GM04504 (cell line): ENCODE results near the gene PCBP3.
"Not testable (repeated sequence)": the region's sequence is repeated elsewhere in the genome, so short reads cannot be mapped to it uniquely, and the experiment has no call there.

Experiments
- DNase-seq: peaks from one replicate; pipeline ENCODE4 v3.0.0-alpha.2; 2012; ENCODE audit warnings: low read depth

The PCBP3 gene

DNA sequence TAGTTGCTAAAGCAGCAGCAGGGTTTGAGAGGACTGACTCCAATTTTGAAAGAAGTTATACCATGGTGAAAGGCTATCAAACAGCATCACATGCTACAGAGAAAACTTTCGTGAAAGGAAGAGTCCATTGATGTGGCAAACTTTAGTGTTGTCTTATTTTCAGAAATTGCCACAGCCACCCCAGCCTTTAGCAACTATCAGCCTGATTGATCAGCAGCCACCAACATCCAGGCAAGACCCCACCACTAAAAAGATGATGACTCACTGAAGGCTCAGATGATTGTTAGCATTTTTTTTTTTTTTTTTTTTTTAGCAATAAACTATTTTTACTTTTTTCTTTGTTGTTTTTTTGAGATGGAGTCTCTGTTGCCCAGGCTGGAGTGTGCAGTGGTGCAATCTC is 35.3 kb downstream of the PCBP3 start:
- DNase-seq, result not testable (repeated sequence)

DNA sequence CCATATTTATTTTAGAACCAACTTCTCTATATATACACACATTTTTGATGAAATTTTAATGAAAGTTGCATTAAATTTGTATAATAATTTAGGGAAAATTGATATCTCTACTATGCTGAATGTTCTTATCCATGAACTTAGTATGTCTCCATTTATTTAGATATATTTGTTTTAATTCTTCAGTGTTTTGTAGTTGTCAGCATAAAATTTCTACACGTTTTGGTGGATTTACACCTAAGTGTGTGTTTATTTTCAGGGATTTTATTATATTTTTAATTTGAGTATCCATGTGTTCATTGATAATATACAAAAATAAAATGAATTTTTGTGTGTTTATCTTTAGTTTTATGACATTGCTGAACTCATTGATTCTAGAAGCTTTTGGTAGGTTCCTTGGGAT is 36.7 kb downstream of the PCBP3 start:
- no peak for DNase-seq

DNA sequence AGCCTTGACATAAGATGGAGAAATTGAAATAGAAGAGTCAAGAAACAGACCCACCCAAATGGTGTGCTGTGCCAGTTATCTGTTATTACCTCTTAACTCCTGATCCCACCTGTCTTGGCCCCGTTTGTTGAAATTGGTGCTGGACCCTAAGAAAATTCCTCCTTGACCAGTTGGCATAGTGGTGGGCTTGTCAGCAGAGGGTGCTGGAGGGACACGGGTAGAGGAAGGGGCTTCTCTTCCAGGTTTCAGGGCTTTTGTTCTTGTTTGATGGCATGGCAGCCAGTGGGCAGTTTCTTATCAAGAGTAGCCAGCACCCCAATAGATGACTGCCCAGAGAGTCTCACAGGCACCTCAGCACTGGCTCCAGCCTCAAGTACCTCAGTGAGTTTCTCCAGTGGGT is 51.6 kb downstream of the PCBP3 start:
- no peak for DNase-seq

DNA sequence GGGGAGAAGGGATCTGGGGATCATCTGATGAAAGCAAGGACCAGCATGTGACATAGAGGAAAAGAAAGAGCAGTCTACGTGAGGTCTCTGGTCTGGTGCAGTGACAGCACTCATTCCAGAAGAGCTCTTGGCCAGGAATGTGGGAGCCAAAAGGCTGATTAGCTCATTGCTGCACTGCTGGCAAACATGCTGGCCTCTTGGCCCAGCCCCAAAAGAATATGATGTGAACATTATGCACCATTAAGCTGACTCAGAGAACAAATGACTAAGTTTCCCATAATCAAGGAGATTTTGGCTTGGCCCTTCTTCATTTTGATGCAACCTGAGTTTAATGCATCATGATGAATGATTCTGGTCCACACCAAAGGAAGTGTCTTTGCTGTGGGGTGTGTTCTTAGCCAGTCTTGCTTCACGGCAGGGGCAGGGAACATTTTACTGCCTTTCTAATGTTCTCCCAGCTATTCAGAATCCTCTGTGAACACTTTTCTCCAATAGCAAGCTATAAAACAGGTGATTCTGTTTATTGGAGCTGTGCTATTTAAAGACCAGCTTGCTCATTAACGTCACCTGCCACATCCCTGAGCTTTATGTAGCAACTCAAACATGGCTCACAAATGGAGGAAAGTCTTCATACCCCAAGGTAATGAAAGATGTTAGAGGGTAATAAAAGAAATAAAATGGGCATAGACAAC is 55.1 kb downstream of the PCBP3 start:
- peak; percentile 98 for DNase-seq

DNA sequence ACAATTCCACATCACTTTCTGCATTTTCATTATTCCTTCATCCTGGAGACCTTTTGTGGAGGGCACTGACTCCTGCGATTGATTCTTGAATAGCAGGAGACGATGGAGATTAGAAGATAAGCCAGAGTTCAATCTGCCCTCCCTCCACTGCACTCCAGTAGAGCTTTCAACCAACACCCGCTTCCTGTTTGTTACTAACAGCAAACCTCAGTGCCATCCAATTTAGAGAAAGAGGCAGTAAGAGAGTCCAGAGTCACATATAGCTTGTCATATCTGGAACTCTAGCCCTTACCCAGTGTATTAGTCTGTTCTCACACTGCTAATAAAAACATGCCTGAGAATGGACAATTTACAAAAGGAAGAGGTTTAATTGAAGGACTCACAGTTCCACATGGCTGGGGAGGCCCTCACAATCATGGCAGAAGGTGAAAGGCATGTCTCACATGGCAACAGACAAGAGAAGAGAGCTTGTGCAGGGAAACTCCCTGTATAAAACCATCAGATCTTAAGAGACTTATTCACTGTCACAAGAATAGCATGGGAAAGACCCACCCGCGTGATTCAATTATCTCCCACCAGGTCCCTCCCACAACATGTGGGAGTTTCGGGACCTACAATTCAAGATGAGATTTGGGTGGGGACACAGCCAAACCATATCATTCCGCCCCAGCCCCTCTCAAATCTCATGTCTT is 55.9 kb downstream of the PCBP3 start:
- no peak for DNase-seq

DNA sequence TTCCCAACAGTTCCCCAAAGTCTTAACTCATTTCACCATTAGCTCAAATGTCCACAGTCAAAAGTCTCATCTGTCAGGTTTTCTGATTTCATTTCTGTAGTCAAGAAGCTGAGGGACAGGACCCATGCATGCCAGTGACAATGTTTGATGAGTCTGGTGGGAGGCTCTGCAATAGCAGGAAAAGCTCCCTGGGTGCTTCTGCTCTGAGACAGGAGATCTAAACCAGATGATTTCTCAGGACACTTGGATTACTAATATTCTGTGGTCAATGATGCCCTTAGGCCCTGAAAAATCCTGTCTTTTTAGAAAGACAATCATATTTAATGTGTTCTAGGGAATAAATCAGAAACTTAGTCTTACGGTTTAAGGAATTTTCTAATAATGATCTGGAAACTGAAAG is 56.4 kb downstream of the PCBP3 start:
- DNase-seq, result peak; percentile 55

DNA sequence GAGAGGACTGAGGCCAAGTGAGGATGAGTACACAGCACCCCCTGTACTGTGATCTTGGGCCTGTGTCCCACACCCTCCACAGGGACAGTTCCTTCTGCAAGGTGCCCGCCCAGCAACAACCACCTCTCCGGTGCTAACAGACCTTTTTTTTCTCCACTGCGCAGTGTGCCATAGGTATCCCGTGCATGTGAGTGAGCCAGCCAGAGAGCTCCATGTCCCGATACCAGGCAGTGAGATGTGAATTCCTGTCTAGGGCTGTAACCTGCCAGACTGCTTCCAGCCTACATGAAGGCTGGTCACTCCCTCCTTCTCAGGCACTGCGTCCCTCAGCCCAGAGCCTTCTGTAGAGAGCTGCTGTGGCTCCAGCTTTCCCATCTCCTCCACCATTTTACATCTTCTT is 56.9 kb downstream of the PCBP3 start:
- DNase-seq, result no peak

DNA sequence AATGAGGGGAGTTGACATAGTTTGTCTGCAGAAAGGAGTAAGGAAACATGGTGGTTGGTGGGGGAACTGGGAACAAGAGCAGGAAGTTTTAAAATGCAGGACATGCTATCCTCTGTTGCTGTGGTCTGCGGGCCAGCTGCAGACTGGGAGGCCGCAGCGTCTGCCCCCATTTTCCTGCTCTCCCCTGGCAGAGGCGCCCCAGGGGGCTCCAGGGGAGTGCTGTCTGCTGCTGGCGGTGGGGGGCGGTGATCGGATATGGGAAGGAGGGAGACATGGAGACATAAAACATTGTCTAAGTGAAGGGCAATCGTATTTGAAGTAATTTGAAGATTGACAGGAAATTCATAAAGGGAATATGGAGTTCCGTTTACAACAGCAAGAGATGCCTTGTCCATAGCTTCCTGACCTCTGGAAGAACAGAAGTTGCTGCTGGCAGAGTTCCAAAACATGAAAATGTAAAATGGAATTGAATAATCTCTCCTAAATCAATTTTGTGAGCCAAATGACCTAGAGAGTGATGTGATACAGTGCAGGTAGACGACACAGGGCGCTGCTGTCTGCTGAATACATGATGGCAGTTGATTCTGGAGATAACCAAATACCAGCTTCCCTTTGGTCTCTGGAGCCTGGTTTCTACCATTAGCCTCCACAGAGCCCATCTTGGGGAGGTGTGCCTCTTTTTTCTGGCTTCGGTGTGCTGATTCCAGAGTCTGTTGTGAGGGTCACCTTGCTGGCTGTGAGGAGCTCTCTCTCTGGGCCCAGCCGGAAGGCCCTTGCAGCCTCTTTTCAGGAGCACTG is 61.0 kb downstream of the PCBP3 start:
- DNase-seq, result no peak

DNA sequence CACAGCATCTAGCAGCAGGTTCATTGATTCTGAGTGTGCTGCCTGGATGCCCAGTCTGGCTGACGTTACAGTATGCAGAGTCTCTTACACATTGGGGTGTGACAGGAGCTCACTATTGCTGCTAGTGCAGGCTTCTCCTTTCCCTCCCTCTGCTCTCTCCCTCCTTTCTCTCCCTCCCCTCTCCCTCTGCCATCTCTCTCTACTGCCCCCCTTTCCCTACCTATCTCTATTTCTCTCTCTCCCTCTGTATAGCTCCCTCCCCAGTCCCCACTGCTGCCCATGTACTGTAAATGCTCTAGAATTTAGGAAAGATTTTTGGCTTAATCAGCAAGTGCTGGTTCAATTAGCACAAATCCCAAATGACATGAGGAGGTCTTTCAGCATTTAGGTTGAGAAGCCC is 62.8 kb downstream of the PCBP3 start:
- no peak for DNase-seq

DNA sequence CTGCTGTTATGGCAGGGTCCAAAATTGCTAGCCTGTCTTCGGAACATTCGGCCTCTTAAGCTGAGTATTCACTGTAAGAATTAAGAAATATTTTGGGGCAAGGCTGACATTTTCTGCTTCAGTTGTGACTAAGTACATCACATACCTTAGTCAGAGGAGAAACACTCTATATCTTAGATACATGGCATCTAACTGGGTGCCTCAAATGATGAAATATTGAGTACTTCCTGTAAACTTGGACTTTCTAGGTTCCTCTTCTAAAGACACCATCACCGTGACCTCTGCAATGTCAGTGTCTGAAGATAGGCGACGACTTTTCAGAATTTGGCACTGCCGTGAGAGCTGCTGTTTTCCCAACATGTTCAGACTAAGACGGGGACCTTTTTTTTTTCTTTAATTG is 65.6 kb downstream of the PCBP3 start:
- no peak for DNase-seq

DNA sequence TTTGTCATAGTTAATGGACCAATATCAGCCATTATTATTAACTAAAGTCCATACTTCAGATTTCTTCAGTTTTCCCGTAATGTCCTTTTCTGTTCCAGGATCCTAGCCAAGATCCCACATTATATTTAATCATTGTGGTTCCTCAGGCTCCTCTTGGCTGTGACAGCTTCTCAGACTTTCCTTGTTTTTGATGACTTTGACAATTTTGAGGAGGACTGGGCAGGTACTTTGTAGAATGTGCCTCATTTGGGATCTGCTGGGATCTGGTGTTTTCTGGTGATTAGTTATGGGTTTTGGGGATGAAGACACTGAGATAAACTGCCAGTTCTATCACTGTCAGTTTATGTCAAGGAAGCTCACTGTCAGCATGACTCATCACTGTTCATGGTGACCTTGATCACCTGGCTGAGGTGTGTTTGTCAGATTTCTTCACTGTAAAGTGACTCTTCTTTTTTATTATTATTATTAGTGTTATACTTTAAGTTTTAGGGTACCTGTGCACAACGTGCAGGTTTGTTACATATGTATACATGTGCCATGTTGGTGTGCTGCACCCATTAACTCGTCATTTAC is 66.3 kb downstream of the PCBP3 start:
- no peak for DNase-seq

DNA sequence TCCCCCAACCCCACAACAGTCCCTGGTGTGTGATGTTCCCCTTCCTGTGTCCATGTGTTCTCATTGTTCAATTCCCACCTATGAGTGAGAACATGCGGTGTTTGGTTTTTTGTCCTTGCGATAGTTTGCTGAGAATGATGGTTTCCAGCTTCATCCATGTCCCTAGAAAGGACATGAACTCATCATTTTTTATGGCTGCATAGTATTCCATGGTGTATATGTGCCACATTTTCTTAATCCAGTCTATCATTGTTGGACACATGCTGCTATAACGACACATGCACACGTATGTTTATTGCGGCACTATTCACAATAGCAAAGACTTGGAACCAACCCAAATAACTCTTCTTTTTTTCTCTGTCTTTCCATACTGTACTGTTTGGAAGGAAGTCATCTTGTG is 66.8 kb downstream of the PCBP3 start:
- not testable (repeated sequence) for DNase-seq

DNA sequence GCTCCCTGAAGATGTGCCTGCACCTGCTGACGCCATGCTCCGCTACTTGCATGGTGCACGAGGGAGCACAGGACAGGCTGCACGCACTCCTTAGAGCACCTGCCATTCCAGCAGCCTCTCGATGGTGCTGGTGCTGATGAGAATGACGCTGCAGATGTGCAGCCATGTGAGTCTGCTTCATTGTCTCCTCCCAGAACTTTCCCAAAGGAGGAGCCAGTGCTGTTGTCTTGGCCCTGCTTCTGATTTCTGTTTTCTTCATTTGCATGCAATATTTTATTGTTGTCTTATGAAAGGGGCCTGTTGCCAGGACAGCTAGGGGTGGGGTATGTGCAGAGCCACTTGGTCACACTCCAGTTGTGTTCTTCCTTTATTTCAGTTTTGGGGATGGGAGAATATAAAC is 70.1 kb downstream of the PCBP3 start:
- no peak for DNase-seq

DNA sequence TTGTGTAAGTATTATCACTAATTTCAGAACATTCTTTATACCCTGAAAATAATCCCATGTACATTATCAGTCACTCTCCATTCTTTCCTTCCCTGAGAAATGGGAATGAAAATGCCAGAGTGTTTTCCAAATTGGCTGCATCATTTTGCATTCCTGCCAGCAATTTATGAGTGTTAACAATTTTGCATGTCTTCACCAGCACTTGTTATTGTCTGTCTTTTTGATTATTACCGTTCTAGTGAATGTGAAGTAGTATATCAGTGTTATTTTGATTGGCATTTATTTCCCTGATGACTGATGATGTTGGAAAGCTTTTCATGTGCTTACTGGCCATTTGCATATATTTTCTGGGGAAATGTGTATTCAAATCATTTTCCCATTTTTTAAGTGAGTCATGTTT is 71.9 kb downstream of the PCBP3 start:
- no peak for DNase-seq

DNA sequence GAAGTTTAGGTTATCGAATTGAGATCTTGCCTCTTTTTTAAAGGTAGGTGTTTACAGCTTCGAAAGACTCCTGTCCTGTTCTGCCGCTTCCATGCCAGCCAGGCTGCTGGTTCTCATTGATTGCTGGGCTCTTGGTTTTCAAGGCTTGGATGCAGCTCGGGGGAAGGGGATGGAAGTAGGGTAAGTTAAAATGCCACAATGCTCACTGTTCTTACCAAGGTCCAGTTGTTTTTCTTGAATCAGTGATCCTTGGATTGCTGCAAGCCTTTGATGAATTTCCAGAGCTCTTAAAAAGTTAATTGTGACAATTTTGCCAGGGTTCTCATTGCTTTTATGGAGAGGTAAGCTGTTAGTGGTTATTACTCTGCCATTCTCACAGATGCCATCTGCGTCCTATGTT is 74.9 kb downstream of the PCBP3 start:
- no peak for DNase-seq

DNA sequence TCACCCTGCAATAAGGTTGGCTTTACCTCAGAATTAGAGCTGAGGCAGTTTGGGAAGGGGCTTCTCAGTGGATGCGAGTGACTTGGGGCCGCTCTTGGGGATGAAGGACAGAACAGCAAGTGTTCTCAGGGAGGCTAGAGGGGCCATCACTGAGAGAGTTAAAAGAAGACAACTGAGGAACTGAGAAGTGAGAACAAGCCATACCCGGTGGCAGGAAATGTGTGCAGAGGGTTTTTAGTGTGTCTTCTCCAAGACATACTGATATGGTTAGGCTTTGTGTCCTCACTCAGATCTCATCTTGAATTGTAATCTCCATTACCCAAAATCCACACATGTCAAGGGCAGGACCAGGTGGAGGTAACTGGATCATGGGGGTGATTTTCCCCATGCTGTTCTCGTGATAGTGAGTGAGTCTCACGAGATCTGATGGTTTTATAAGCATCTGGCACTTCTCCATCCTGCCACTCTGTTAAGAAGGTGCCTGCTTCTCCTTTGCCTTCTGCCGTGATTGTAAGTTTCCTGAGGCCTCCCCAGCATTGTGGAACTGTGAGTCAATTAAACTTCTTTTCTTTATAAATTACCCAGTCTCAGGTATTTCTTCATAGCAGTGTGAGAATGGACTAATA is 75.8 kb downstream of the PCBP3 start:
- DNase-seq, result no peak

DNA sequence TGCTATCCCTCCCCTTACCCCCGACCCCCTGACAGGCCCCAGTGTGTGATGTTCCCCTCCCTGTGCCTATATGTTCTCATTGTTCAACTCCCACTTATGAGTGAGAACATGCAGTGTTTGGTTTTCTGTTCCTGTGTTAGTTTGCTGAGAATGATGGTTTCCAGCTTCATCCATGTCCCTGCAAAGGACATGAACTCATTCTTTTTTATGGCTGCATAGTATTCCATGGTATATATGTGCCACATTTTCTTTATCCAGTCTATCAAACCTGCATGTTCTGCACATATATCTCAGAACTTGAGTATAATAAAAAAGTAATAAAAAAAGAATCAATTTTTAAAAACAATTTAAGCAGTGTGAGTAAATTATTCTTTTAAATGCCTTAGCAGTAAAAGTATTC is 76.7 kb downstream of the PCBP3 start:
- DNase-seq, result not testable (repeated sequence)

DNA sequence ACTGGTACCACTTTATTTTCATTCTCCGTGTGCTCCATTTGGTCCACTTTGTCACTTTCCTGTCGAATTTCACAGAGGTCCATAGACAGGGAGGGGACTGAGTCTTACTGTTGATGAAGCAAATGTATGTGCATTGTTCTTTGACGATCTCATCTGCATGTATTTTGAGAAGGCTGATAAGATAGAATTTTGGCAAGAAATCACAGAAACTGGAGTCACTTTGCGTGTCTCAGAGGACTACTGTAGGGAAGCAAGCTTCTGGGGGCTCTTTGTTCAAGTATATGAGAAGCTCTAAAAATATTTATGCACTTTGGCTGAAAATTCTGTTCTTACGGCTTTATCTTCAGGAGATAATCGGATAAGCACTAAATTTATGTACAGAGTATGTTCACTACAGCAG is 78.1 kb downstream of the PCBP3 start:
- no peak for DNase-seq

DNA sequence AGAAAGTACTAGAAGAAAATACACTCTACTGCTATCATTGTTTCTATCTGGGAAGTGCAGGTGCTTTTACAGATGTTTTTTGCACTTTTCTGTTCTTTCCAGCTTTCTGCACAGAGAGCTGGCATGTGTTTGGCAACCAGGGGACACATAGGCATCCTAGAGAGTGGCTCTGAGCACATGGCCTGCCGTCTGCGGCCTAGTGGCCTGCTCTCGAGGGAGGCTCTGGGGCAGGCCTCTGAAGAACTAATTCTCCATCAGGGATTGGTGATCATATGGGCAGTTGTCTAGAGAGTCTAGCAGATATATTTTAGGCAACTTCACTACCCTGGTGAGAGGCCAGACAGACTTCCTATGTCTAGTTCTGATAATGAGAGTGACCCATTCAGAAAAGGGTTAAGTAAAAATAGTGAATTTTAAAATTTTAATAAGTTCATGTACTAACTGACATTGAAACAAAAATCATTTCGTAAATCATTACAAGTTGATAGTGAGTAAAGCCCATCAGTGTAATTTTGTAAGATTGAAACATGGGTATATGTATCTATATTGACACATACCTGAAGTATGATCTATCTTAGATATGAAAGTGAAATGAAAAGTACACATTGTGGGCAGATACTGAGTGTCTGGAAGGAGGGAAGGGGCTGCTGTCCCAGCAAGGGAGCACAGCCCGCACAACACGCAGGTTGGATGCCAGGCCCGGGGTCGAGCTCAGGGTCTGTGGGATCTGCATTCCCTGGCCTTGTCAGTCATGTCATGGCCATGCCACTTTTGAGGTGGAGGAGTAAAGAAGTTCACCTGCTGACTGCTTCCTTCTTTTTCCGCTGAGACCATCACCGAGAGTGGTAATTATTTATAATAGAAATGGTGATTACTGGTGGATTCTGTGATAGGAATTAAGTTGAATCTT is 79.8 kb downstream of the PCBP3 start:
- DNase-seq, result no peak

DNA sequence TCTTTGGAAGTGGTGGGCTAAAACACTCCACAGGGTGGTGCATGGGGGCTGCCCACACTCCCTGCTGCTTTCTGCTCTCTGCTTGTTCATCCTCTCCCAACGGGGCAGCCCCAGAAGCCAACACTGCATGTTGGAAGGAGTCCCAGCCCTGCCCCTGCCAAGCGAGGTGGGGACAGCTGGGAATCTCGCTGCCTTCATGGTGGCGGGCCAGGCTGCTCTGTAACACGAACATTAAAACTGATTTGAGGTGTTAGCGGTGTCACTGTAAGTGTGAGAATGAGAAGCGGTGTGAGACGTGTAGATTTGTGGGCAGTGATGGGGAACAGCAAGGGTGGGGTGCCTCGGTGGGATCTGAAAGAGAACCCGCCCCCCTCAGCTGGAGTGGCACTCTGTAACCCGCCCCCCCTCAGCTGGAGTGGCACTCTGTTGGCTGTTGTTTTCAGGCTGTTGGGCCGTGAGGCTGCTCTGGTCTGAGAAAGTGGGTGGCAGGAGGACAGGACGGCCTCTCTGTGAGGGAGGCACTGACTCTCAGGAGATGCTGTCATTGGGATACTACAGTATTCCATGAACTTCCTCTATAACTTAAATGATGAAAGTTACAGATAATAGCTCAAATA is 80.9 kb downstream of the PCBP3 start:
- no peak for DNase-seq
